GM19467 (cell line): ENCODE data around the gene PTPRA.
"Not testable (repeated sequence)": the region's sequence is repeated elsewhere in the genome, so short reads cannot be mapped to it uniquely, and the experiment has no call there.

Experiments used
- ATAC-seq: cut with Tn5 transposase; IDR thresholded peaks from one replicate; pipeline ENCODE4 v1.9.1; 2021; ENCODE audit warnings: mild to moderate bottlenecking, moderate library complexity; ENCODE audit not compliant: unreplicated experiment

The PTPRA gene

DNA sequence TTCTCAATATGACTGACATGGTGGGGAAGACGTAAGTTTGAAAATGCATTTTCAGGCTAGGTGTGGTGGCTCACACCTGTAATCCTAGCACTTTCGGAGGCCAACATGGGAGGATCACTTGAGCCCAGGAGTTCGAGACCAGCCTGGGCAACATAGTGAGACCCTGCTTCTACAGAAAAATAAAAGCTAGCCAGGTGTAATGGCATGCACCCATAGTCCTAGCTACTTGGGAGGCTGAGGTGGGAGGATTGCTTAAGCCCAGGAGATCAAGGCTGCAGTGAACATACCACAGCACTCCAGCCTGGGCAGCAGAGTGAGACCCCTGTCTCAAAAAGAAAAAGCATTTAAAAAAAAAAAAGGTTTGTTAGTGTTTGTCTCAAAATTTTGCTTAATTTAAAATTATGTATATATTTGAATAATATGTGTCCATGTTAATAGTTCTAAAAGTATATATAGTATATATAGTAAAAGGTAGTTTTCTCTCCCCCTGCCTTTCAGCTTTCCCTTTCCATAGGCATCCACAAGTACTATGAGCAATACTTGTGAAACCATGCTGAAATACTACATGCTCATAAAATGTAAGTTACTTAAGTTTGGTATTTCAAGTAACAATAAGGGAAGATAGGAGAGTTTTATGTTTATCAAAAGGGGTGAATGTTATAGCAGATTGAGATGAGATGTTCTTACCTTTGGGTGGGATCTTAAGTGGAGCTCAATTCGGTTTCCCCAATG, 15.1 kb downstream of the PTPRA start:
- ATAC-seq, result no peak

DNA sequence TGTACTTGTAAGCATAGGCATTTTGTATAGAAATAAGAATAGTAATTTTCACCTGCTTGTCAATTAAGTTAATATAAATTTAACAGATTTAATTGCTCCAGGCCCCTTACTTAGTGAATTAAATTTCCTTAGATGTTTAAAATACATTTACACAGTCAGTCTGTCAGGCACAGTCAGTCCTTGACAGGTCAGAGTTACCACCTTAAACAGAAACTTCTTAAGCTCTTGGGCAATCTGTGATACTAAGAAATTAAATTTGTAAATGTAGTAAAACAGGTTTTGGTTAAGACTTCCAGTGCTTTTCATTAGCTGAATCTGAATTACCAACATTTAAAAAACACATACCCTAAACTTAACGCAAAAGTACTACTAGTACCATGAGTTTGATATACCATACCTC, 15.9 kb downstream of the PTPRA start:
- no peak for ATAC-seq

DNA sequence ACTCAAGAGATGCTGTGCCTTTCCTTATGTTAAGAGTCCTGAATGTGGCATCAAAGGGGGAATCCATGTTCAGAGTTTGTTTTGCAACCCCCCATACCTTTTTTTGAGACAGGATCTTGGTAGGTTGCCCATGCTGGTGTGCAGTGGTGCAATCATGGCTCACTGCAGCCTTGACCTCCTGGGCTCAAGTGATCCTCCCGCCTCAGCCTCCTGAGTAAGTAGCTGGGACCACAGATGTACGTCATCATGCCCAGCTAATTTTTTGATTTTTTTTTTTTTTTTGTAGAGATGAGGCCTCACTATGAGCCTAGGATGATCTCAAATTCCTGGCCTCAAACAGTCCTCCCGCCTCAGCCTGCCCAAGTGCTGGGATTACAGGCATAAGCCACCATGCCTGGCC, 16.5 kb downstream of the PTPRA start:
- no peak for ATAC-seq

DNA sequence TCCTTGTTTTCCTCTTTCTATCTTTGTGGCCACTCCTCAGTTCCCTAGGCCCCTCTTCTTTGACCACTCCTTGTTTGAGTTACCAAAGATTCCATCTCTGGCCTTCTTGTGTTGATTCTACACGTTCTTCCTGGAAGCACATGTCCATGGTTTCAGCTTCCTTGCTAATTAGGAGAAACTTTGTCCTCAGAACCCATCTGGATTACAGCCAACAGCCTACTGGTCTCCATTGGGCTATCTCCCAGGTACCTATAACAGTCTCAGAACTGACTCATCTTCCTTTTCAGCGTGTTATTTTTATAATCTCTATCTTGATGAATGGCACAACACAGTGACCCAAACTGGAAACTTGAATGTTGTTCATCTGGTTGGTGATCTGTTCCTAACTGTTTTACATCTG, 17.5 kb downstream of the PTPRA start:
- ATAC-seq, result no peak

DNA sequence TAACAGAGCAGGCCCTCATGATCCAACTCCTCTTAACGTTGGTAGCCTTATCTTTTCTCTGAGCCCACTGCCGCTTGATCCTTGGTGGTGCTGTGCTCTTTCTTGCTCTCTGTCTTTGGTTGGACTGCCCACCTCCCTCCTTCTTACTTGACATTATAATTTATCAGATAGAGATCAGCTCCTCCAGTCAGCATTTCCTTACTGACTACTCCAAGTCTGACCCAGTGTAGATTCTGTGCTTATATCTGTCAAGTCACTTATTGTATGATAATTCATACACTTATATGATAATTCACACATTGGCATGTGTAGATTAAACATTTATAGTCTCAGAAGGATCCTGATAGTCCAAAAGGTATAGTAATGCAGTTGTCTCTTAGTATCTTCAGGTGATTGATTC, 18.1 kb downstream of the PTPRA start:
- ATAC-seq, result no peak

DNA sequence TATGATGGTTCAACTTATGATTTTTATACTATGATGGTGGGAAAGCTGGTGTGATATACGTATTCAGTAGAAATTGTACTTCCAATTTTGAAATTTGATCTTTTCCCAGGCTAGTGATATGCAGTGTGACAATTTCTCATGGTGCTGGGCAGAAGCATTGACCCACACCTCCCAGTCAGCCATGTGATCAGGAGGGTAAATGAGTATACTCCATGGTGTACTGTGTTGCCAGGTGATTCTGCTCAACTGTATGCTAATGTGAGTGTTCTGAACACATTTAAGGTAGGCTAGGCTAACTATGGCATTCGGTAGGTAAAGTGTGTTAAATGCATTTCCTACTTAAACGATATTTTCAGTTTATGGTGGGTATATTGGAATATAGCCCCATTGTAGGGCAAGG, 19.1 kb downstream of the PTPRA start:
- no peak for ATAC-seq

DNA sequence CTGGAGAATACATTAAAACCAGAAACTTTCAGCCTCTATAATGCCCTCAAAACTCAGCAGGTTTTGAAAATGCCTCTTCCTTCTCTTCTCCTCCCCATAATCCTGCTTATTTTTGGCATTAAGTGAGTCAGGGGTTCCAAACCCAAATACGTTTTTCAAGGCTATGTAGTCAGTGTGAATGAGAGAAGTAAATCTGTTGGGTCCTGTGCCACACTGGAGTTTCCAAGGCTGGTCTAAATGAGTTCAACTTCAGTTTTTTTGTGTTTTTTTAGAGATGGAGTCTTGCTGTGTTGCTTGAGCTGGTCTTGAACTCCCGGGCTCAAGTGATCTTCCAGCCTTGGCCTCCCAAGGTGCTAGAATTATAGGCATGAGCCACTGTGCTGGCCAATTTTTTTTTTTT, 20.9 kb downstream of the PTPRA start:
- ATAC-seq, result no peak

DNA sequence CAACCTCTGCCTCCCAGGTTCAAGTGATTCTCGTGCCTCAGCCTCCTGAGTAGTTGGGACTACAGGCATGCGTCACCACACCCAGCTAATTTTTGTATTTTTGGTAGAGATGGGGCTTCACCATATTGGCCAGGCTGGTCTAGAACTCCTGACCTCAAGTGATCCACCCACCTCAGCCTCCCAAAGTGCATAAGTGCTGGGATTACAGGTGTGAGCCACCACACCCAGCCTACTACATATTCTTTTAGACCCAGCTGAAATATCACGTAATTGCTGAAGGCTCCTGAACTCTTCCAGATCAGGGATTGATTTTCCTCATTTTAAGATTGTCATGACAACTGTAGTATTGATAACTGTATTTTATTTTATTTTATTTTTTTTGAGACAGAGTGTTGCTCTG, 21.9 kb downstream of the PTPRA start:
- not testable (repeated sequence) for ATAC-seq

DNA sequence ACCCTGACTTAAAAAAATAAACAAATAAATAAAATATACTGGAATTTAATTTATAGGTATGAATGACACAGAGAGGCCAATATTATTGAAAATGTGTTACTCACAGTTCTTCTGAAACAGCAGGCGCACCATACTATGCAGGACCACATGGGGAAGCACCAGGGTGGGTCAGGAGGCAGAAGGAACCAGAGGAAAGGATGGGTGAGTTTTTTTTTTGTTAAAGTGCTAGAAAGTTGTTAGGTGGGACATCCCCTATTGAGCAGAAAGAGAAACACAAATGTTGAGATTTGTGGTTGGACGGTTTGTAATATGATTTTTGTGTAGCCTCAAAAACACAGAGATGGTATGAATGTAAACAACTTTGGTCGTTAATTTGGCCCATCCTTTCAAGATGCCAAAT, 26.0 kb downstream of the PTPRA start:
- no peak for ATAC-seq

DNA sequence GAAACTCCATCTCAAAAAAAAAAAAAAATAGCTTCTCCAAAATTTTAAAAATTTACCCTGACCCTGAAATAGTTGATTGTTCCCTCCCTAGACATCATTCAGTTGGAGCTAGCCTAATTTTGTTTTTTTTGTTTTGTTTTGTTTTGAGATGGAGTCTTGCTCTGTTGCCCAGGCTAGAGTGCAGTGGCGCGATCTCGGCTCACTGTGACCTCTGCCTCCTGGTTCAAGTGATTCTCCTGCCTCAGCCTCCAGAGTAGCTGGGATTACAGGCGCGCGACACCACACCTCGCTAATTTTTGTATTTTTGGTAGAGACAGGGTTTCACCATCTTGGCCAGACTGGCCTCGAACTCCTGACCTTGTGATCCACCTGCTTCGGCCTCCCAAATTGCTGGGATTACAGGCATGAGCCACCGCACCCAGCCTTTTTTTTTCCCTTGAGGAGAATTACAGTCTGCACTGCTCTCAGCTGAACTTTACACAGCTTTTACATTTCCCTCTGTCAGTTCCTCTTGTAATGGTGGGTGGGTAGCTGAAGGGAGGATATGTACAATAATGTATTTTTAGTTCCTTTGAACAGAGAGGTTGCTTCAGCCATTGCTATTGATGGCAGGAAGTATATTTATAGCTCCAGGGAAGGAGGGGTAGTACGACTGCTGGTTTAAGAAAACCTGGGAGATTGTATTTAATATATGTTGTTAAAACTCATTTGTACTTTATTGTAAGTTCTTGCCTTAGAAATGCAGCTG, 27.7 kb downstream of the PTPRA start:
- no peak for ATAC-seq

DNA sequence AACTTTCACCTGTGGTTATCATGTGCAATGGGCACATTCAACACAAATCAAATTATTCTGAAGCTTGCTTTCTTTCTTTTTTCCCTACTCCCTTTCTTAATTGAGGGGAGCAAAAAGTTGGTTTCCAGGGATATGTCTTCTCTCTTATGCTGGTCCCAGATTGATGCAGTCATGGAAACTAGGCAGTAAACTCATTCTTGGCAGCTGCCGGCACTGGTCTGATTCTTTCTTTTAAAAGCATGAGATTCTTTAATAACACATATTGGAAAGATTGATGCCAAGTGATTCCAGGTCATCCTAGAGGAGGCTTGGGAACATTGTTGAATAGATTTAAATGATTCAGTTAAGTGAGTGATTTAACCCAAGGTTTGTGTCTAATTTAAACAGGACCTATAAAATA, 29.0 kb downstream of the PTPRA start:
- ATAC-seq, result no peak

DNA sequence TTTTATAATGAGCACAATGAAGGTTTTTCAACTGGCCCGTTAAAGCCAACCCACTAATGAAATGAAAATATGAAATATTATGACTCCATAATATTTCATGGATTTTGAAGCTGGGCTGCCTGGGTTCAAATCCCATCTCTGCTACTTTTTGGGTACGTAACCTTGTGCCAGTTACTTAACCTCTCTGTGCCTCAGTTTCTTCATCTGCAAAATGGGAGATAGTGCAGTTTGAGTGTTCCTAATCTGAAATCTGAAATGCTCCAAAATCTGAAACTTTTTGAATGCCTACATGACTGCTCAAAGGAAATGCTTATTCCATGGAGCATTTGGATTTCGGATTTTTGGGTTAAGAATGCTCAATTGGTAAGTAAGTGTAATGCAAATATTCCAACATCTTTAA, 29.5 kb downstream of the PTPRA start:
- no peak for ATAC-seq

DNA sequence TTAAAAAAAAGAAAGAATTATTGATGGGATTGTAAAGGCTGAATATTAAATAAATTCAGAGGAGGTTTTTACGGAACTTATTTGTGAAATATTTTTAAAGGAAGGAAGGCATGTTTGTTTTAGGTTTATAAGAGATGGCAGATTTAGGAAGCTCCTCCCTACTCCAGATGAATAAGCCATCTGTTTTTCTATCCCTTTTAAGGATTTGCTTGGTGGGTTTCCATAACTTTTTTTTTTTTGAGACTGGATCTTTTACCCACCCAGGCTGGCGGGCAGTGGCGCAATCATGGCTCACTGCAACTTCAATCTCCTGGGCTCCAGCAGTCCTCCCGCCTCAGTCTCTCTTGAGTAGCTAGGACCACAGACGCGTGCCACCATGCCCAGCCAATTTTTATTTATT, 30.4 kb downstream of the PTPRA start:
- no peak for ATAC-seq

DNA sequence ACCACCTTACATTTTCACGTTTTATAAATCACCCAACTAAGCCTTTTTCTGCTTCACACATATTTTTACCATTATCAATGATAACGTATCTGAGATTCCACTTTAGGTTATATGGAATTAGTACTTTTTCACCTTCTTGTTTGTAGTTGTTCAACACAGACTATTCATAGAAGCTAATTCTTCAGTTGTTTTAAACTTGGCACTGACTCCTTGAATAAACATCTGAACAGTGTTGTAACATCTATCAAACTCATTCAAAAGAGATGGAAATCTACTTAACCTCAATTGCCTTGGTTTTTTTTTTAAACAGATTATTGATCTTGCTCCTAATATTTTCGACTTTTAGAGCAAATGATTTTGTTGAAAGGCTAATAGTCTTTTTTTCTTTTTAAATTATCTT, 34.2 kb downstream of the PTPRA start:
- no peak for ATAC-seq

DNA sequence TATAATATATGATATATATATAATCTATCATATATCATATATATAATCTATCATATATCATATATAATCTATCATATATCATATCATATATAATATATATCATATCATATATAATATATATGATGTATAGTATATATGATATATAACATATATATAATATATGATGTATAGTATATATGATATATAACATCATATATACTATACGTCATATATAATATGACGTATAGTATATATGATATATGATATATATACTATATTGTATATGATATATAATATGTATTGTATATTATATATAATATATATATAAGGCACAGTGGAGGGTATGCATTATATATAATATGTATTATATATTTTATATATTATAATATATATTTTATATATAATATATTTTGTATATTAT, 36.7 kb downstream of the PTPRA start:
- no peak for ATAC-seq

DNA sequence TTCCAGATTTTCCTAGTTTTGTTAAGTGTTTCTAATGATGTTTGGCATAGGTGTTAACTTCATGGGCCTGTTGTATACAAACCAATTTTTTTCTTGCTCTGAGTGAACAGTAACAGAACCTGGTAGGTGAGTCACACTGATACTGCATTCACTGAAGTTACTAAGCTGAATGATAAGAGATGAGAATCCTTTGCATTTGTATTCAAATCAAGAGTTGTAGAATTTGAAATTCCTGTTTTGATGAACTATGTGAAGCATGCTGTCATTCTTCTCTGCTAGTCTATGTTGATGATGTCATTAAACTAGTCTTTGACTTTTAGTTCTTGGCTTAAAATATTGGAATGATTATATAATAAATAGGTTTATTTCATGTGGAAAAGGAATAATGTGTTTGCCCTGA, 37.9 kb downstream of the PTPRA start:
- no peak for ATAC-seq

DNA sequence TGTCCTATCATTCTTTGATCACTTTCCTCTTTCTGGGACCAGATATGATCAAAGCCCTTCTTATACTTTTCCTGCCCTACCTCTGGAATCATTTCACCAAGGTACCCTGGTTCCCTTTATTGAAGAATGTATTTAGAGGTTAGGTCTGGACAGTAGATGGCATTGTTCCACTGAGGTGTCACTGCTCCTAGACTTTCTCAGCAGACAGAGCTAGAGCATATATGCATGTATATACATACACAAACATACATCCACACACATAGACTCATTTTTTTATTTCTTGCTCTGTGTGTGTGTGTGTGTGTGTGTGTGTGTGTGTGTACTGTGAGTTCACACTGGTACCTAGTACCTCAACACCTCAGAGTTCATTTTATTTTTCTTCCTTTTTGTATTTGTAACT, 40.9 kb downstream of the PTPRA start:
- ATAC-seq, result no peak

DNA sequence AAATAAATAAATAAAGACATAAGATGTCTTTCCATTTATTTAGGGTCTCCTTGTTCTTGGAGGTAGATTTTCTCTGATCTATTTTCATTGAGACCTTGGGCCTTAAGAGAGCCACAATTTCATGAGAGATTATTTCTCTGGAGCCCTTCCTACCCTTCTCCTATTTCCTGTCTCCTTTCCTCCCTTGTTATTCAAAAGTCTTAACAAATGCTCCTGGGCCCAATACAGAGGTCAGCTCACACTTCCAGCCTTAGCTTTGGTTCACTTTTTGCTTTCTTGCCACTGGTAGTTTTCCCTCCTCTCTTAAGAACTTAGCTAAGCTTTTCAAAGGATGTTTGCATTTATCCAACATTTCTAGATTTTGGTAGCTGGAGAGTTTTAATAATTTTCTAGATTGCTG, 44.0 kb downstream of the PTPRA start:
- no peak for ATAC-seq

DNA sequence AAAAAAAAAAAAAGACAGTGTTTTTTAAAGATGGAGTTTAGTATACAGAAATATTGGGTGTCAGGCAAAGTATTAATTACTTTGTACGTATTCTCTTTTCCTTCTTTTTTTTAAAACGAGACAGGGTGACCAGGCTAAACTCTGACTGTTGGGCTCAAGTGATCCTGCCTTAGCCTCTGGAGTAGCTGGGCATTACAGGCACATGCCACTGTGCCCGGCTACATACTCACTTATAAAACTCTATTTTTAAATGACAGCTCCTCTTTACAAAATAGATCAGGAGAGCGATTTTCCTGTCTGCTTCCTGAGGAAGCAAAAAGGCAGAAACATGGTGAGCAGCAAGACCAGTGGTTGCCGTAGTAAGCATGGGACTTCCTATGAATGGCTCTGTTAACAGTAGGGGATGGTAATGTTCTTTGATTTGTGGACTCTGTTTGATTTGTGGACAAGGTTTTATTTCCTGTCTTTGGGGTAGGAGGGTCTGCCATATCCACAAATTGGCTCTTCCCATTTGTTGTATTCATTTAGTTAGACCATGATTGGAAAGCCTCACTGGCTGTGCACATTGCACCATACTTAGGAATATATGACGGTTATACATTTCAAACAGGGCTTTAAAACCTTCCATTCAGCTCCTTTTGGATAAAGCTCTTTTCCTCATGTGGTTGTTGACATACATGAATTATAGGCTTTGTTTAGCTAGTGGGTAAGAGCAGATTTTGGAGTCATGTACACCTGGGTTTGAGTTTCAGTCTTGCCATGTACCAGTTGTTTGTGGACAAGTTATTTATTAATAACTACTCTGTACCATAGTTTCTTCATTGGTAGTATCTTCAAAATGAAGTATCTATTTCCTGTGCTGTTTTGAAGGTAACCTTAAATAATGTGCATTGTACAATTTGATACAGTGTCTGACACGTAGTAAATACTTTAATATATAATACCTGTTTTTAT, 45.1 kb downstream of the PTPRA start:
- ATAC-seq, result no peak

DNA sequence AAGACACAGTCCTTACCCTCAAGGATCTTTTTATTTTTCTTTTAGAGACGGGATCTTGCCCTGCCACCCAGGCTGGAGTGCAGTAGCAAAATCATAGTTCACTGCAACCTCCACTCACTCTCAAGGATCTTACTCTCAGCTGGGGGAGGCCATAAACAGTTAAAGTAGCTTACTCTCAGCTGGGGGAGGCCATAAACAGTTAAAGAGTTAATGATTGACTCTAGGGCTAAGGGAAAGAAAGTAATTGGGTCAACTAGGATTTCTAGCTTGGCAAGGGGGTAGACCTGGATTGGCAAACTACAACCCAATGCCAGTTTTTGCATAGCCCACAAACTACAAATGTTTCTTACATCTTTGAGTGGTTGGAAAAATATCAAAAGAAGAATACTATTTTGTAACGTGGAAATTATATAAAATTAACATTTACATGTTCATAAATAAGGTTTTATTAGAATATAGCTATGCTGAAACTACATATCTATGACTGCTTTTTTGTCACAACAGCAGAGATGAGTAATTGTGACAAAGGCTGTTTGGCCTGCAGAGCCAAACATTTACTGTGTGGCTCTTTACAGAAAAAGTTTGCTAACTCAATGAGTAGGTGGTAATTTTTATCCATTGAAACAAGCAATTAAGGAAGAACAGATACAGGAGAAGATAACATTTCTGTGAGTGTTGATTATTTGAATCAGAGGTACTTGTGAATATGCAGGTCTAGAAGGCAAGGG, 46.4 kb downstream of the PTPRA start:
- no peak for ATAC-seq

DNA sequence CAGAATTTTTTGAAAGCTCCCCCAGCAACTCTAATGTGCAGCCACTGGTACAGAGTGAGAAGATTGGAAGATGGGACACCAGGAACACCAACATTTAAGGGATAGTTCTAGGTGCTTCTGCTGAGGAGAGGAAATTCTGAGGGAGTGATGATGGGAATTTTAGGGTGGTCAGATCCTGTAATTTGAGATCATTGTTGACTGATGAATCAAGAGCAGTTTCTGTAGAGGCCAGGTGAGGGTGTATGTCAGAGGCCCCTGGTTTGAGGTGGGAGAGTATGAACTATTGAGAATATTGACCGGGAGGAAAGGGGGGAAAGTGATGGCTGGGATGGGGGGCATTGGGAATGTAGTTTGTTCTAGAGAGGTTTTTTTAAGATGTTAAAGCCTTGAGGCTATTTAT, 47.2 kb downstream of the PTPRA start:
- no peak for ATAC-seq
